ENCODE data around the gene DUSP2. TPM values are rescaled to one million over a fixed set of nuclear protein-coding genes. Genes with fewer than 3 reads are reported as not detected.

The DUSP2 gene
- total RNA-seq, 1 experiment from 2014 or later: 1.4 TPM

GRCh38 chr2:96103187-96103601 lies 42.0 kb downstream of the DUSP2 start:
- ChIA-PET POLR2A (ENCODE audit: low non-redundant PET) (no interaction called here), CTCF (no interaction called here)
- no peak for TF ChIP-seq CTCF (conservative IDR thresholded peaks at IDR 0.05; ENCODE audit: low read depth, low read length)
- TF ChIP-seq EZH2 (IDR thresholded peaks at IDR 0.05; ENCODE audit: borderline replicate concordance, low read depth, low read length, poor library complexity, severe bottlenecking): no peak
- no peaks in the 10 kb centered on the region for H3K36me3 ChIP-seq (ENCODE audit: insufficient read depth, low read length, poor library complexity, severe bottlenecking)
- no peaks in the 10 kb centered on the region for H3K4me1 ChIP-seq (ENCODE audit: insufficient read depth, low read length, poor library complexity, severe bottlenecking)
- H3K9me3 ChIP-seq (ENCODE audit: low read depth, low read length, poor library complexity, severe bottlenecking): no peaks in the 10 kb centered on the region
- no peak overlapping the region for H3K4me3 ChIP-seq (ENCODE audit: low read depth, low read length, poor library complexity, severe bottlenecking)
- H3K27ac ChIP-seq (ENCODE audit: low read depth, low read length, poor library complexity, severe bottlenecking): no peak overlapping the region
- no peaks in the 10 kb centered on the region for H3K27me3 ChIP-seq (replicated peaks; ENCODE audit: insufficient read depth, low read depth, low read length, poor library complexity)
- DNase-seq (ENCODE audit: low spot score): no peak
- intact Hi-C loops (cut with micrococcal nuclease; ENCODE audit: unreplicated experiment): no loop called here
- BruUV-seq (replicated peaks): no TSS peak

DNA sequence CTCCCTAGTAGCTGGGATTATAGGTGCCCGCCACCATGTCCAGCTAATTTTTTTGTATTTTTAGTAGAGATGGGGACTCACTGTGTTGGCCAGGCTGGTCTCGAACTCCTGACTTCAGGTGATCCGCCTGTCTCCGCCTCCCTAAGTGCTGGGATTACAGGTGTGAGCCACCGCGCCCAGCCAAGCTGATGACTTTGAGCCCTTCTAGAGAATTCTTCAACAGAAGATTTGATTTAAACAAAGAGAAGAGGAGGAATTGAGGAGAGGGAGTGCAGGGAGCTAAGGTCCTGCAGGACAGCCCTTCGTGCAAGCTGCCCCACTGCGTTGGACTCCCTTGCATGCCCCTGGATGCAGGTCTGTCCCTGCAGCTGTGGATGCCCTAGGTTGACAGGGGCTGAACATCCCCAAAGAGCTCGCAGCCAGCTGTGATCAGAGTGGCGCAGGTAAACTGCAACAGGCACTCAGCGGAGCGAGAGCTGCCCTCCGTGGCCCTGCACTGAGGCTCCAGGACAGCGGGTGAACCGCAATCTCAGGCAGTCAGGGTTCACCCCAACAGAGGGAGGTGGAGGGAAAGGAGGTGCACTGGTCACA lies 42.5 kb downstream of the DUSP2 start:
- ChIA-PET POLR2A (ENCODE audit: low non-redundant PET) (no interaction called here), CTCF (no interaction called here)
- no peaks in the 10 kb centered on the region for H3K36me3 ChIP-seq (ENCODE audit: insufficient read depth, low read length, poor library complexity, severe bottlenecking)
- BruUV-seq (replicated peaks): no TSS peak
- no peak for DNase-seq (ENCODE audit: low spot score)
- H3K27ac ChIP-seq (ENCODE audit: low read depth, low read length, poor library complexity, severe bottlenecking): no peak overlapping the region
- H3K4me3 ChIP-seq (ENCODE audit: low read depth, low read length, poor library complexity, severe bottlenecking): no peak overlapping the region
- TF ChIP-seq CTCF (conservative IDR thresholded peaks at IDR 0.05; ENCODE audit: low read depth, low read length) (no peak), EZH2 (IDR thresholded peaks at IDR 0.05; ENCODE audit: borderline replicate concordance, low read depth, low read length, poor library complexity, severe bottlenecking) (no peak)
- H3K27me3 ChIP-seq (replicated peaks; ENCODE audit: insufficient read depth, low read depth, low read length, poor library complexity): no peaks in the 10 kb centered on the region
- no peaks in the 10 kb centered on the region for H3K9me3 ChIP-seq (ENCODE audit: low read depth, low read length, poor library complexity, severe bottlenecking)
- intact Hi-C loops (cut with micrococcal nuclease; ENCODE audit: unreplicated experiment): no loop called here
- no peaks in the 10 kb centered on the region for H3K4me1 ChIP-seq (ENCODE audit: insufficient read depth, low read length, poor library complexity, severe bottlenecking)

GRCh38 chr2:96100893-96101304 lies 44.3 kb downstream of the DUSP2 start:
- DNase-seq (ENCODE audit: low spot score): no peak
- ChIA-PET POLR2A (ENCODE audit: low non-redundant PET) (no interaction called here), CTCF (no interaction called here)
- no peak for TF ChIP-seq EZH2 (IDR thresholded peaks at IDR 0.05; ENCODE audit: borderline replicate concordance, low read depth, low read length, poor library complexity, severe bottlenecking)
- no peak for TF ChIP-seq CTCF (conservative IDR thresholded peaks at IDR 0.05; ENCODE audit: low read depth, low read length)
- Histone ChIP-seq H3K36me3 (ENCODE audit: insufficient read depth, low read length, poor library complexity, severe bottlenecking) (no peaks in the 10 kb centered on the region), H3K27me3 (replicated peaks; ENCODE audit: insufficient read depth, low read depth, low read length, poor library complexity) (no peaks in the 10 kb centered on the region), H3K27ac (ENCODE audit: low read depth, low read length, poor library complexity, severe bottlenecking) (no peak overlapping the region), H3K4me1 (ENCODE audit: insufficient read depth, low read length, poor library complexity, severe bottlenecking) (no peaks in the 10 kb centered on the region), H3K9me3 (ENCODE audit: low read depth, low read length, poor library complexity, severe bottlenecking) (no peaks in the 10 kb centered on the region), H3K4me3 (ENCODE audit: low read depth, low read length, poor library complexity, severe bottlenecking) (no peak overlapping the region)
- no TSS peak for BruUV-seq (replicated peaks)
- intact Hi-C loops (cut with micrococcal nuclease; ENCODE audit: unreplicated experiment): no loop called here
